HG03354 (cell line): ENCODE results near the gene SCRN2.

ENCODE experiments used
- ATAC-seq: cut with Tn5 transposase; IDR thresholded peaks from one replicate; pipeline ENCODE4 v1.9.1; 2021; ENCODE audit warnings: mild to moderate bottlenecking; ENCODE audit not compliant: unreplicated experiment, poor library complexity, severe bottlenecking

SCRN2 gene

GRCh38 chr17:47872651-47873161 lies 31.6 kb upstream of the SCRN2 start:
- no peak for ATAC-seq

GRCh38 chr17:47872019-47872650 lies 31.1 kb upstream of the SCRN2 start:
- ATAC-seq, result no peak

- ATAC-seq, result no peak
Measured at GRCh38 chr17:47871048-47871447, 30.0 kb upstream of the SCRN2 start.

GRCh38 chr17:47870056-47870455 lies 29.0 kb upstream of the SCRN2 start:
- ATAC-seq, result no peak

- no peak for ATAC-seq
Measured at GRCh38 chr17:47869114-47869513, 28.0 kb upstream of the SCRN2 start.

- no peak for ATAC-seq
Measured at GRCh38 chr17:47867813-47868533, 26.9 kb upstream of the SCRN2 start.

- no peak for ATAC-seq
Measured at GRCh38 chr17:47866941-47867340, 25.9 kb upstream of the SCRN2 start.

DNA sequence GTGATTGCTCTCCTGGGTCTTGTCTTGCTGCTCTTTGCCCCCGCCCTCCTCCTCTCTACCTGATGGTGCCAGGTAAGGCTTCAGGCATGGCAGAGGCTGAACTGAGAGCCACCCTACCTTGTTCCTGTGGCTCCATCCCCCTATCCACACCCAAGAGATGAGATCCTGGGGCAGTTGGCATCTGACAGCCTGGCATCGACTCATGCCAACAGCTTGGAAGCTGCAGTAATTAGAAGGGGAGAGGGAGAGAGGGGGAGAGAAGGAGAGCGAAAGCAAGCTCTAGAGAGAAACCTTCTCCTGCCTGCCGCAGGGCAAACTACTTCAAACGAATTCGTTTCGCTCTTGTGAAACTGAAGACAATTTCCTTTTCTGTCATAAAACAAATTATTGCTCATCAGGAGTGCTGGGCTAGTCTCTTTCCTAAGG lies 23.7 kb upstream of the SCRN2 start:
- no peak for ATAC-seq

GRCh38 chr17:47862621-47863440 lies 21.8 kb upstream of the SCRN2 start:
- no peak for ATAC-seq

- no peak for ATAC-seq
Measured at GRCh38 chr17:47860386-47860785, 19.3 kb upstream of the SCRN2 start.

- no peak for ATAC-seq
Measured at GRCh38 chr17:47857551-47858455, 16.7 kb upstream of the SCRN2 start.

- no peak for ATAC-seq
Measured at GRCh38 chr17:47856830-47857229, 15.8 kb upstream of the SCRN2 start.

DNA sequence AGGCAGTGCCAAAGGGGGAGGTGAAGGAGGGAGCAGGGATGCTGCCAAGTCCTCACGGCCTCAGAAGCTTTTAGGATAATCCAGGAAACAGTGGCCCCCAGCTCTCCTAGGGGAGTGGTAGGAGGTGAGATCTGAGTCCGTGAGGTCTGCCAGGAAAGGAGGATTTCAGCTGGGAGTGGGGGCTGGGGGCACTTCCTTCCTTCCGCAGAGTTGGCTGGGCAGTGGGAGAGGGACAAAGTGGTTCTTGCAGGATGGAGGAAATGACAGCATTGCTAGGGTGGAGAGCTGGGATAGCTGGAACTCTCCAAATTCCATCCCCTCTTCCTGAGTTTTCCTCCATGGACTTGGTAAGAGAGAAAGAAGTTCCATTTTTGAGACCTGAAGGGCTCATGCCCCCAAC lies 14.7 kb upstream of the SCRN2 start:
- ATAC-seq, result no peak

GRCh38 chr17:47853616-47854015 lies 12.5 kb upstream of the SCRN2 start:
- ATAC-seq, result no peak

- ATAC-seq, result no peak
Measured at GRCh38 chr17:47852113-47852949, 11.3 kb upstream of the SCRN2 start.

GRCh38 chr17:47851764-47852112 lies 10.7 kb upstream of the SCRN2 start:
- no peak for ATAC-seq

DNA sequence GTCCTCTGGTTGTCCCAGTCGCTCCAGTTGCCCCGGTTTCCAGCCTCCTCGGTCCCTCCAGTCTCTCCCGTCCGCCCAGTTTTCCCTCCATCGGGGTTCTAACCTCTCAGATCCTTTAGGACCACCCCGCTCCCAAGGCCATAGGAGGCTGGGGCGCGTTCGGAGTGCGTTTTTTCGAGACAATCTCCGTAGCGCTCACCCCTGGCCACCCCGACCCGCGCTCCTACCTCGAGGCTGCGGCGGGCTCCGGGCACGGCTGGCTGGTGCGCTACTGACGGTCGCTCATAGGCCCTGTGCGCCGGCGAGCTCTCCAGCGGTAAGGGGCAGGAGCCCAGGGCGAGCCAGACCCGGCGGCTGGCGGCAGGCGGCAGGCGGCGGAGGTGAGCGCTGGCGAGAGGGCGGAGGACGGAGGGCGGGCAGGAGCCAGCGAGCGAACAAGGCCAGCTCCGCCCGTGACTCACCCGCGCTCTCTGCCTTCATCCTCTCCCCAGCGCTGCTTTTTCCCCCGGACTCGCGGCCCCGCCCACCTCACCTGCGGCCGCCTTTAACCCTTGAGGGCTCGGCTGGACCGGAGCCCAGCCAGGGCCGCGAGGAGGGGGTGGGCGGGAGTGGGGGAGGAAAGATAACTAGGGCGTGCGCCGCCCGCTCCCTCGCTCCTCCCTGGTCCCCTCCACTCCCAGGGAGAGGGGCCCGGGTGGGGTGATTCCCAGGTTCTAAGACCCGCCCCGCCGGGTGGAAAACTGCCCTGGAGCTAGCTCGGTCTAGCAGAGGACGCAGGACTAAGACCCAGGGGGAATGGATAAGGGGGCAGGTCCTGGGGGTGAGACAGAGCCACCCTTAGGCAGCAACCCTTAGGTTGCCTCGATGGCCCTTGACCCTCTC lies 9.9 kb upstream of the SCRN2 start, which contains the start of gene SP6:
Gene SP6 (minus strand): TSS at position 472 of the 882 bp plus-strand sequence. CDS start 2,734 bp downstream, outside the sequence.
- ATAC-seq, result no peak

DNA sequence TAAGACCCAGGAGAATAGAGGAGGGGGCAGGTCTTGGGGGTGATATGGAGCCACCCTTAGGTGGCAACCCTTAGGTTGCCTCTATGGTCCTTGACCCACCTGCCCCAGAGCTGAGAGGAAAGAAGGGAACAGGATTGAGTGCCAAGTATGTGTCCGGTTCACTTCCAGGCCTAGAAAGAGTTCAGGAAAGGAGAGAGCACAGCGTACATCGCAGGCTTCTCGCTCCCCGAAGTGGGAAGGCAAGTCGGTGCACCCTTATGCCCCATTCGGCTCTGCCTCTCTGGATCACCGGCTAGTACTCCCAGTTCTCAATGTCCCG lies 9.3 kb upstream of the SCRN2 start:
- ATAC-seq, result no peak
